ENCODE data around the gene NAV2.

The NAV2 gene, protein sequence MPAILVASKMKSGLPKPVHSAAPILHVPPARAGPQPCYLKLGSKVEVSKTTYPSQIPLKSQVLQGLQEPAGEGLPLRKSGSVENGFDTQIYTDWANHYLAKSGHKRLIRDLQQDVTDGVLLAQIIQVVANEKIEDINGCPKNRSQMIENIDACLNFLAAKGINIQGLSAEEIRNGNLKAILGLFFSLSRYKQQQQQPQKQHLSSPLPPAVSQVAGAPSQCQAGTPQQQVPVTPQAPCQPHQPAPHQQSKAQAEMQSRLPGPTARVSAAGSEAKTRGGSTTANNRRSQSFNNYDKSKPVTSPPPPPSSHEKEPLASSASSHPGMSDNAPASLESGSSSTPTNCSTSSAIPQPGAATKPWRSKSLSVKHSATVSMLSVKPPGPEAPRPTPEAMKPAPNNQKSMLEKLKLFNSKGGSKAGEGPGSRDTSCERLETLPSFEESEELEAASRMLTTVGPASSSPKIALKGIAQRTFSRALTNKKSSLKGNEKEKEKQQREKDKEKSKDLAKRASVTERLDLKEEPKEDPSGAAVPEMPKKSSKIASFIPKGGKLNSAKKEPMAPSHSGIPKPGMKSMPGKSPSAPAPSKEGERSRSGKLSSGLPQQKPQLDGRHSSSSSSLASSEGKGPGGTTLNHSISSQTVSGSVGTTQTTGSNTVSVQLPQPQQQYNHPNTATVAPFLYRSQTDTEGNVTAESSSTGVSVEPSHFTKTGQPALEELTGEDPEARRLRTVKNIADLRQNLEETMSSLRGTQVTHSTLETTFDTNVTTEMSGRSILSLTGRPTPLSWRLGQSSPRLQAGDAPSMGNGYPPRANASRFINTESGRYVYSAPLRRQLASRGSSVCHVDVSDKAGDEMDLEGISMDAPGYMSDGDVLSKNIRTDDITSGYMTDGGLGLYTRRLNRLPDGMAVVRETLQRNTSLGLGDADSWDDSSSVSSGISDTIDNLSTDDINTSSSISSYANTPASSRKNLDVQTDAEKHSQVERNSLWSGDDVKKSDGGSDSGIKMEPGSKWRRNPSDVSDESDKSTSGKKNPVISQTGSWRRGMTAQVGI (N-terminal part only)

DNA sequence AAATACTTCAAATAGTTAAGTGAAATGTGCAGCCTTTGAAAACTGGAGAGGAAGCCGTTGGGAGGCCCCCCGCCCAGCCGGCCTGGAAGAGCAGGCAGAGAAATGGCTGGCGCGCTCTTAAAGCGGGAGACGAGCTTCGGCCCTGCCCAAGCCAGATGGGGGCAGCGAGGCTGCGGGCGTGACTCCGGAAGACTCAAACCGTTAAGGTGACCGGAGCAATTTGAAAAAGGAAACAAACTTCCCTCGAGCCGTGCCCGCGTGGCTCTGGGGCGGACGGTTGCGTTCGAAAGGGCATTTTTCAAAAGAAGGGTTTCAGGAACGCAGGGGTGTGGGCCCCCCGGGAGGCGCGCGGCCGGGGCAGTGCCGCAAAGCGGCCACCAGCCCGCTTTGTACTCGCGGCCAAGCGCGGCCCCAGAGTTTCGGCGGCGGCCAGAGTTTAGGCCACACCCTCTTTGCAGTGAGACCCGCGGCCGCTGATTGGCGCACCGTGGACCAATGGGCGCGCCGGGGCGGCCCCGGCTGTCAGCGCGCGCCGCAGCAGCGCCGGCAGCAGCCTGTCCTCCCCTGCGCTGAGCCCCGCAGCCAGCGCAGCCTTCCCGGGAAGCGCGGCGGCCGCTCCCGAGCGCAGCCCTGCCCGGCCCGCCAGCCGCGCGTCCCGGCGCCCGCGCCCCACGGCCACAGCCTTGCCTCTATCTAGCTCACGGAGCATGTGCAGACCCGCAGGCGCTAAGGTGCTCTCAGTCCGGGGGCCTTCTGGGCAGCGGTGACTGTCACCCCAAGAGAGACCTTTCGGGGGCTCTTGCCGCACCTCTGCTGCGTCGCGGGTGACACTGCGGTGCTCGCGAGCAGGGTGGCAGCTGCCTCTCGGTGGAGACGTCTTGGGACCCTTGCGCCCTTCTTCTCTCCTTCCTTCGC, at the start of gene NAV2:
Gene NAV2 (plus strand): TSS at position 557 of the 915 bp plus-strand sequence. CDS start 859 bp downstream, outside the sequence.
- peak; percentile 89 for DNase-seq

- DNase-seq, result no peak
Measured at GRCh38 chr11:19663206-19663605, 49.4 kb upstream of the NAV2 start.

- DNase-seq, result no peak
Measured at GRCh38 chr11:19664886-19665548, 47.6 kb upstream of the NAV2 start.

GRCh38 chr11:19666951-19667350, 45.7 kb upstream of the NAV2 start:
- no peak for DNase-seq

DNA sequence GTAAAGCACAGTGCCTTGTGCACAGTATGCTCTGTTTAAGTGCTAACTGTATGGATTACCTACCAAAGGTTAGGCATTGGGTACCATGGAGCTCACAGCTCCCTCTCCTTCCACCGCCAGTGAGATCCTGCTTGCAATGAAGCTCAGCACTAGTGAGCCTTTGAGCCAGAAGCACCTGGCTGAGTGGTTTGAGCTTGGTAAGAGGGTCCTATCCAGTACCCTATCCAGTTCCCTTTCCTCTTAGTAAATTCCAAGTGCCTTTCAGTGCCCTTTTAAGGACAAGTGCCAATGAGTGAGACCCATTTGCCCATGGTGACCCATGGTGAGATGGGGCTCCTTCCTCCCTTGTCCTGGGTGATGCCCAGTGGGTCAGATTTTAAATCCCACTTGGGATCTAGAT, 43.1 kb upstream of the NAV2 start:
- no peak for DNase-seq

GRCh38 chr11:19670030-19670791, 42.4 kb upstream of the NAV2 start:
- DNase-seq, result no peak

- DNase-seq, result no peak
Measured at GRCh38 chr11:19672586-19673206, 39.9 kb upstream of the NAV2 start.

- DNase-seq, result no peak
Measured at GRCh38 chr11:19673924-19674729, 38.5 kb upstream of the NAV2 start.

DNA sequence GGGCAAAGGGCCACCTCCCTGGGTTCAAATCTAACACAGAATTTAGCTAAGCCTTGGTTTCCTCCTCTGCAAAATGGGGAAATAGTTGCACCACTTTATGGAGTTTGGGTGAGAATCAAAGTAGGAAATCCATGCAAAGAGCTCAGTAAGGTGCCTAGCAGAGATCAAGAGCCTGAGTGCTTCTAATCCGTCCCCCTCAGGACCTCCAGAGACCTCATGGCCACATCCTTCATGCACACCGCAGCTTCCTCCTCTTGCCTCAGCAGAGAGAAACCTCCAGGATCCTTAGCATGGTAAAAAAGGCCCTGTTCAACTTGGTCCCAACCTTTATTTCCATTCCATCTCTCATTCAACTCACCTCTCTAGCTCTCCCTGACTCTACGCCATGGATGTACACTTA, 37.8 kb upstream of the NAV2 start:
- no peak for DNase-seq

- no peak for DNase-seq
Measured at GRCh38 chr11:19675397-19675796, 37.2 kb upstream of the NAV2 start.

- no peak for DNase-seq
Measured at GRCh38 chr11:19676475-19677380, 35.9 kb upstream of the NAV2 start.

DNA sequence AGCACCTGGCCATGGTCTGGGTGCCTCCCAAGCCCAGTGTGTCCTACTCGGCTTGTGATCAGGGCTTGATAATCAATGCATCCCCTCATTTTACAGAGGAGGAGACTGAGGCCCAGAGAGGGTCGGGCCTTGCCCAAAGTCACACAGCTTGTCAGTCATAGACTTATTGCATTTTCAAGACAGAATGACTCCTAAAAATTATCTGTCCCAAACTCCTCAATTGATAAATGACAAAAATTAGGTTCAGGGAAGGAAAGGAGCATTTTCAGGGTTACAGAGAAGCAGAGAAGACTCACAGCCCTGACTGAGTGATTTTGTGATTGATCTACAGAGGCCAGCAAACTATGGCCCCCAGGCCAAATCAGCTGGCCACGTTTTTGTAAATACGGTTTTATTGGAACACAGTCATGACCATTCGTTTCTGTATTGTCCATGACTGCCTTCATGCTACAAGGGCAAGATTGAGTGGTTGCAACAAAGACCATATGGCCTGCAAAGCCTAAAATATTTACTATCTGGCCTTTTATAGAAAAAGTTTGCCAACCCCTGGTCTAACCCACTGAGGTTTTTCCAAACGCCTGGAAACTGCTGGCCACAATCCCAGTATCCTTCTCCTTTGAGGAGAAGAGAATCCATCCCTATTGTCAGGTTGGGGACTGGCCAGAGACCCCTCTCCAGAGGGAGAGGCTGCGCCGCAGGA, 35.1 kb upstream of the NAV2 start:
- DNase-seq, result no peak

DNA sequence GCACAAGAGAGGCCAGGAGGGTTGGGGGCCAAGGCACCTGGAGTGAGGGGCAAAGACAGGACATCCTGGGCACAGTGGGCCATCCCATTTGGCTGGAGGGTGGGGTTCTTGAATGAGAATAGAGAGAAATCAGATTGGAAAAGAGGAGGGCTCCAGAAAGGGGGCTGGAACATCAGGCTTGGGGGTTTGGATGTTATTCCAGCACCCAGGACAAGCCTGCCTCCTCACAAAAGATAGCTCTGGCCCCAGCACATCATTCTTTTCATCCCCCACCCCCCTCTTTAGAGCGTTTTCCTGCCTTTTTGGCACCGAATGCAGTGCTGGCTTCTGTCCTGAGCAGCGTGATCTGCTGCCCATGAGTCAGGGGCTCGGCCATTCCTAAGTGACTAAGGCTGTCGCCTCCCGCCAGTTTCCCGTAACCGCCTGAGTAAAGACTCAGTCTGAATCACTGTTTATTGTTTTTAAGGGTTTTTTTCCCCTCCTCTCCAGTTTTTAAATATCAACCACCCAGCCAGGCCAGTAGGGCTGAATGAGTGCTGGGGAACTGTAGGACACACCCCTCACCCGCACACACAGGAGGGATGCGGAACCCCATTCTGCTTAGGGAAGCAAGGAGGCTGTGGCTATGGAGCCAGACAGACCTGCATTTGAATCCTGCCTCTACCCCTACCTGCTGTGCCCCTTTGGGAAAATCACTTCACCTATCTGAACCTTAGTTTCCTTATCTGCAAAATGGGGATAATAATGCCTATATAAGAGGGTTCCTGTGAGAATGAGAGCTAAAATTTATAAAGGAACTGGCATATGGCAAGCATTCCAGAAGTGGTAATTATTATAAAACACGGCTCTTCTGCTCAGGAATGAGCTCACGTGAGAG, 32.4 kb upstream of the NAV2 start:
- DNase-seq, result no peak

DNA sequence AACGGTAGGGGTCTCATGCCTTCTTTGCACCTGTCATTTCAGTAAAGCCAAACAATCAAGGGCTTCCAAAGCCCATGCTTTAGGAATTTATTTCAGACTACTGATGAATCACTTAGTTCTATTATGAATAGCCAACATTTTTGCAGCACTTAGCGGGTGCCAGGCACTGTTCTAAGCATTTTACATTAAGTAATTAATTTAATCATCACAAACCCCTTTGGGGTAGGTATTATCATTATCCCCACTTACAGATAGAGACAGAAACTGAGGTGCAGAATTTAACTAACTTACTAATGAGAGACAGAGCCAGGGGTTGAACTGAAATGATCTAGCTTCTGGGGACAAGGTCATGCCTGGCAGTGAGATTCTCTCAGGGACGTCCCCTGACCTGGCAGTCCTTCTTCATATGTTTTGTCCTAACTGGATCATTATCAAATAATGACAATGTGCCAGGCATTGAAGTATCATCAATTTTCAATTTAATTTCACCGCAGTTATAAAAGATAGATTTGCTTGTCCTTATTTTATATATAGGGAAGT, 31.7 kb upstream of the NAV2 start:
- no peak for DNase-seq

- no peak for DNase-seq
Measured at GRCh38 chr11:19683141-19683805, 29.4 kb upstream of the NAV2 start.

DNA sequence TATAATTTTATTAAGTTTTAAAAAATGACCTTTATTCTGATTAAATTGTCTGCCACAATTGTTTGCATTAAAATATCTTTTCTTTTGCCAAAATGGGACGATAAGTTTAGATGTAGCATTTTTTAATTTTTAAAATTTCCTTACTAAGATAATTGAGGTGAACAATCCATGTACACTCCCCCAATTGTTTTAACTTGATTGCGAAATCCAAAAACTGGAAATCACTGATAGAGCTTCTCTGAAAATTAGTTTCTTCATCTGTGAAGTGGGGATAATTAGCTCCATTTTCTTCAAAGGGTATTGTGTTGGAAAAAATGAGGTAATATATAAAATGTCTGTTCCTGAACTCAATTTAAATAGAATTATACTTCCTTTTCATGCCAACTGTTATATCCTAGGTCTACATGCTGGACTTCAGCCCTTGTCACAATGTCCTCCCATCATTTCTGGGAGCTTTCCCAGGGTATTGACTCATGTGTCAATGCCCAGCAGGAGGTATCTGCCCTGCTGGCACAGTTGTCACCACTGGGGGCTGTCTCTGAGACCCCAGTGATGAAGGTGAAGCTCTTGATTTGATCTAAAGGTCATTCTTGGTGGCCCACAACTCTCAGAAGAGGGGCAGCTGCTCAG, 28.7 kb upstream of the NAV2 start:
- no peak for DNase-seq
